Fibroblast of the conjunctiva (primary cell): Measurements from ENCODE around the gene NUP205.
A peak's percentile ranks its signal among the peaks of the same experiment; 100 is the strongest.

Experiments used
- DNase-seq: peaks from one replicate; pipeline ENCODE4 v3.0.0-alpha.2; 2010; ENCODE audit warnings: low read depth

Gene NUP205, protein sequence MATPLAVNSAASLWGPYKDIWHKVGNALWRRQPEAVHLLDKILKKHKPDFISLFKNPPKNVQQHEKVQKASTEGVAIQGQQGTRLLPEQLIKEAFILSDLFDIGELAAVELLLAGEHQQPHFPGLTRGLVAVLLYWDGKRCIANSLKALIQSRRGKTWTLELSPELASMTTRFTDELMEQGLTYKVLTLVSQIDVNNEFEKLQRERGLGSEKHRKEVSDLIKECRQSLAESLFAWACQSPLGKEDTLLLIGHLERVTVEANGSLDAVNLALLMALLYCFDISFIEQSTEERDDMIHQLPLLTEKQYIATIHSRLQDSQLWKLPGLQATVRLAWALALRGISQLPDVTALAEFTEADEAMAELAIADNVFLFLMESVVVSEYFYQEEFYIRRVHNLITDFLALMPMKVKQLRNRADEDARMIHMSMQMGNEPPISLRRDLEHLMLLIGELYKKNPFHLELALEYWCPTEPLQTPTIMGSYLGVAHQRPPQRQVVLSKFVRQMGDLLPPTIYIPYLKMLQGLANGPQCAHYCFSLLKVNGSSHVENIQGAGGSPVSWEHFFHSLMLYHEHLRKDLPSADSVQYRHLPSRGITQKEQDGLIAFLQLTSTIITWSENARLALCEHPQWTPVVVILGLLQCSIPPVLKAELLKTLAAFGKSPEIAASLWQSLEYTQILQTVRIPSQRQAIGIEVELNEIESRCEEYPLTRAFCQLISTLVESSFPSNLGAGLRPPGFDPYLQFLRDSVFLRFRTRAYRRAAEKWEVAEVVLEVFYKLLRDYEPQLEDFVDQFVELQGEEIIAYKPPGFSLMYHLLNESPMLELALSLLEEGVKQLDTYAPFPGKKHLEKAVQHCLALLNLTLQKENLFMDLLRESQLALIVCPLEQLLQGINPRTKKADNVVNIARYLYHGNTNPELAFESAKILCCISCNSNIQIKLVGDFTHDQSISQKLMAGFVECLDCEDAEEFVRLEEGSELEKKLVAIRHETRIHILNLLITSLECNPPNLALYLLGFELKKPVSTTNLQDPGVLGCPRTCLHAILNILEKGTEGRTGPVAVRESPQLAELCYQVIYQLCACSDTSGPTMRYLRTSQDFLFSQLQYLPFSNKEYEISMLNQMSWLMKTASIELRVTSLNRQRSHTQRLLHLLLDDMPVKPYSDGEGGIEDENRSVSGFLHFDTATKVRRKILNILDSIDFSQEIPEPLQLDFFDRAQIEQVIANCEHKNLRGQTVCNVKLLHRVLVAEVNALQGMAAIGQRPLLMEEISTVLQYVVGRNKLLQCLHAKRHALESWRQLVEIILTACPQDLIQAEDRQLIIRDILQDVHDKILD (N-terminal part only)

DNA sequence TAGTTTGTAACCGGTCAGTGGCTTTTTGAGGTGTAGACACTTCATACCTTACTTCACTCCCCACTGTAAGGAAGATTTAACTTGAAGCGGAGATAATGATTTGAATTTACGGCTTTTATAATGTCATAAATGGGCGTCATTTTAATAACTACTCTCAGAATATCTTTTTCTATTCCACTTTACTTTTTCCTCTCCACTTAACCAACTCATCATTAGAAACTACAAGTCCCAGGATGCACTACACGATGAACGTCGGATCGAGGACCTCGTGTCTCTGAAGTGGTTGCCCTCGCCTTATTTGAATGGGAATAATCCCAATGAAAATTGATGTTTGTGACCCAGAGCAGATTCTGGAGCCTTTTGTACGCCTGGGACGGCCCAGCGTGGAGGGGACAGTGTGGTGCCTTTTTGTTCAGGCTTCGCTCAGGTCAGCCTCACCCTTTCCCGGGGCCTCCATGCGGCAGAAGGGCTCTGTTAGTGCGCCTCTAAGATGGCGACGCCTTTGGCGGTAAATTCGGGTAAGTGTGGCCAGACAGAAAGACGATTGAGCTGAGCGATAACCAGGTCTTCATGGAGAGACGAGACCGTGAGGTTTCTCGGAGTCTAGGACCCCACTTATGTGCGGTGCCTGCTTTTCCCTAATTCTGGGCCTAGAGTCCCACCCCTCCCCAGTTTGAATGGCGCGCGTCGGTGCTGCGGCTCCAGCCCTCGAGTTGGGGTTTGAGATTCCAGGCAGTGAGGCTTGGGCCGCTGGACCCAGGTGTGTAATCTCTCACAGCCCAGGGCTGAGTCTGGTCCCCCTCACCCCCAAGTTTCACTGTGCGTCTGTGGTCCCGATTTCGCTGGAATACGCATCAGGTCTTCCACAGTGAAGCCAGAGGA is at the start of gene NUP205:
Gene NUP205 (plus strand): TSS at position 463 of the 882 bp plus-strand sequence. CDS start 28 bp downstream, at position 491.
- DNase-seq, result peak; percentile 77

DNA sequence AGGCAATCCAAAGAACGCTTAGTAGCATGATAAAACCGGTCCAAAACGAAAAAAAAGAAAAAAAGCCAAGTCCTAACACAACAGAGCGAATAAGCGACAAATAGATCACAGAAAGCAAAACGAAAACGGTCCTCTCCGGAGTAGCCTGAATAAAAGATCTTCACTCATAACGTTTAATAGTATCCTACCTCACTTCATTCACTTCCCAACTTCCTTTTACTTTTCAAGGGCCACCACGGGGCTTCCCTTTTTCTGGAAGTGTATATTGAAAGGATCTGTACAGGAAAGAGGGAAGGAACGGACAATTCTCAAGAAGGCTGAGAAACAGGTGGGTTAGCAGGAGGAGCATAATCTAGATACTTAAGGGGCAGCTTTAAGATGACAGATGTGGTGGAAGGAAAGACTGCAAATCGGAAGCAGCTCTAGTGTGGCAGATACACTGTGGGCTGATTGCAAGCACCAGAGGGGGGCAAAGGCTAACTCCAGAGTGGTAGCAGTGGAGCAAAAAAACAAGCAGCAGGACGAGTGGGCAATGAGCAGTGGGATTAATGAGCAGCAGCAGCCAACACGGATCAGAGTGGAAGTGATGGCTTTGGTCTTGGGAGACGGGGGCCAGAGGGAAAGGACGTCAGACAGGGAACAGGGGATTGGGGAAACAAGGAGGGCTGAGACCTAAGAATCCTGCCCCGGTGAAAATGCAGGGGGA is 48.7 kb upstream of the NUP205 start:
- DNase-seq, result no peak

DNA sequence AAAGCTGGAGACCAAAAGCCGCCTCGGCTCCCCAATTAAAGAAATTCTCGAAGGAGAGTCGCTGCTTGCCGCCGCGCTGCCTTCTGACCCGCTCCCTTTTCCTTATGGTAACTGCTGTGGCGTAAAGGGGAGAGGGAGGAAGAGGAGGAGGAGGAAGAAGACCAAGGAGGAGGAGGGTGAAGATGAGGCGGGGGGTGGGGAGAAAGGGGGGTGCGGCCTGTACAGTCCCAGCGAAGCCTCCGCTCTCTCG is 48.2 kb upstream of the NUP205 start:
- DNase-seq, result peak; percentile 48

DNA sequence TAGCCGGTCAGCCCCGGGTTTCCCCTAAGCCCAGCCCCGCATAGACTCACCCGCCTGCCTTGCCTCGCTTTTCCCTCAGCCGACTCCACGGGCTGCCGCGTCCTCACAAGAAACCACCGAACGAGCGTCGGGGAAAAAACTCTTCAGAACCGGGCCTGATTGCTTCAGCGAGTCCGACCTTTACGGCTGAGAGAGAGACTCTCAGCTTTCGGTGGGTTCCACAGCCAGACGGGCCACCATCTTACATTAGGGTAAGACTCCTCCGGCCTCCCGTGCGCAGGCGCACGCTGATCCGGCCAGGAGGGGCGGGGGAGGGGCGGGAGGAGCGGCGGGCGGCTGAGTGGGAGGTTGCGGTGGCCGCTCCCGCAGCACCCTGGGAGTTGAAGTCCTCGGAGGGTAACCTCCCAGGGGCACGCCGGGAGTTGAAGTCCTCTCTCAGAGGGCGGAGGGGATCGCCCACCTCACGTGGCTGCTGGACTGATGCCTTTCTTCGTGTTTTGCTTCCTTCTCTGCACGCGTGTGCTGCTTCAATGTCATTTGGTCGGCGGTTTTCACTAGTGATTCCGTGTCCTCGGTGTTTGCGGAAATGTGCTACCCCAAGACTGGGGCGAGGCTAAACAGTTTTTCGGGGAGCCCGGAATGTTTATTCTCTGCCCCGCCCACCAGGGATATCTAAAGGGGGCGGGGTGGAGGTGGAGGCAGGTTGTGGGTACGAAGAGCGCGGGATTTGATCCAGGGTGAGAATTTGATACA is 47.7 kb upstream of the NUP205 start, which contains the start of gene CNOT4:
Gene CNOT4 (minus strand): TSS at position 264 of the 753 bp plus-strand sequence. CDS start 71,771 bp downstream, outside the sequence.
- peak; percentile 94 for DNase-seq

DNA sequence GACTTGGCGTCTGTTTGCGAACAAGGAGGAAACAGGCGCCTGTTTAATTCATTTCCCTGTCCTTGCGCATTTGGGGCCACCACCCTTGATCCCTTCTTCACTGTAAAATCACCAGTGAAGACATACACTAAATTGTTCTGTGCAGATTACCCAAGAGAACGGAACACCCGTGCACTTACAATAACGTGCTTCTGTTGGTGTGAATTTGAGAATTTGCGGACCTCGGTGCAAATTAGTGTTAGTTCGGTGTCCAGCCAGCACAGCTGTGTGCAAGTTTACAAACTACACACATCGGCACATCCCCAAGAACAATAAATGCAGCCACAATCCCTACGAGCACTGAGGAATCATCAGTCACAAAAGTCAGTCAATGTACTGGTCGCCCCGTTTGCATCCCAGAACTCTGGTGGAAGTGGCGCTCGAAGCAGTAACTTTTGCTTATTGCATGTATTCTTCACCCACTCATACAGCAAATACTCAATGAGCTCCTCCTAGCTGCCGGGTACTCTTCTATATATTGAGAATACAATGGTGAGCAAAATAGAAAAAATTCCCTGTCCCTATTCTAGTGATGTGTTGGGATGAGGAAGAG is 47.0 kb upstream of the NUP205 start:
- no peak for DNase-seq

DNA sequence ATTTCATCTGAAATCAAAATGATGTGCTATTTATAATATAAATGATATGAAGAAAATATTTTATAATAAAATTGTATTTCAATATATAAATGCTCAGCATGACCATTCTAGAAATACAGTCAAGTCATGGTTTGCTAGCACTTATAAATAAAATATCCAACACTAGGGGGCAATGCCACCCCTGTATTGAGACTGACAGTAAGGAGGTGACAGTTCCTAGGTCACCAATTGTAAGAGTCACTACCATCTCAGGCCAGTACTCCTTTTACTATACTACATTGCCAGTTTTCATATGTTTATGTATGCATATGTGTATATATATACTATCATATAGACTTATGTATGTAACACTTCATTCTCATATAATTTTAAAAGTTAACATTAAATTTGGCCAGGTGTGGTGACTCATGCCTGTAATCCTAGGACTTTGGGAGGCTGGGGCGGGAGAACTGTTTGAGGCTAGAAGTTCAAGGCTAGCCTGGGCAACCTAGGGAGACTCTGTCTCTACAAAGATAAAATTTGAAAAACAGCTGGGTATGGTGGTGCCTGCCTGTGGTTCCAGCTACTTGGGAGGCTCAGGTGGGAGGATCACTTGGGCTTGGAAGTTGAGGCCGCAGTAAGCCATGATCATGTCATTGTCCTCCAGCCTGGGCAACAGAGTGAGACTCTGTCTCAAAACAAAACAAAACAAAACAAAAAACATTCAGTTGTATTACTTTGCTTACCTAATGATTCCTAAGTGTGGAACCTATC is 45.4 kb upstream of the NUP205 start:
- DNase-seq, result no peak

DNA sequence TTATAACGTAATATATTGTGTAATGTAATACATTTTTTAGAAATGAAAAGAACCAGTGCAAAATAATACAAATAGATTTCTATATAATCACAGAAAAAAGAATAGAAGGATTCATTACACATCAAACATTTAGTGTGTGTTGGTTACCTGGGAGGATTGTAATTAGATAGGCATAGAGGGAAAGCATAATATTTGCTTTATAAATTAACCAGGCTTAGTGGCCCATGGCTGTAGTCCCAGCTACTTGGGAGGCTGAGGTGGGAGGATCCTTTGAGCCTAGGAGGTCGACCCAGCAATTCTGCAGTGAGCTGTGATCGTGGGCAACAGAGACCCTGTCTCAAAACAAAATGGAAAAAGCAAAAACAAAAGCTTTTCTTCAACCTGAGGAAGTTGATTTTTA is 42.9 kb upstream of the NUP205 start:
- no peak for DNase-seq

DNA sequence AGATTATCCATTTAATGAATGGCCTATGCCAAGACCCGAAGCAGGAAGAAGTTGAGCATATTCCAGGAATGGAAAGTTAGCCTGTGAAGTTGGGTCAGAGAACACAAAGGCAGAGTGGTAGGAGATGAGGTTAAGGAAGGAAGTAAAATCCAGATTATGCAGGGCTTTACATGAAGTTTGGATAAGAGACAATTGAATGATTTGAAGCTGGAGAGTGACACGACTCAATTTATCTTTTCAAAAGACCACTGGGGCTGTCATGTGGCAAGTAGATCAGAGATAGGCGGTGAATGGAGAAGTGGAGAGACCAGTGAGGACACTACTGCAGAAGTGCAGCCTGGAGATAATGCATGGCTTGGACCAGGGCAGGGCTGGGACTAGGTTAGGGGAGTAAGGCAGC is 40.7 kb upstream of the NUP205 start:
- DNase-seq, result no peak

DNA sequence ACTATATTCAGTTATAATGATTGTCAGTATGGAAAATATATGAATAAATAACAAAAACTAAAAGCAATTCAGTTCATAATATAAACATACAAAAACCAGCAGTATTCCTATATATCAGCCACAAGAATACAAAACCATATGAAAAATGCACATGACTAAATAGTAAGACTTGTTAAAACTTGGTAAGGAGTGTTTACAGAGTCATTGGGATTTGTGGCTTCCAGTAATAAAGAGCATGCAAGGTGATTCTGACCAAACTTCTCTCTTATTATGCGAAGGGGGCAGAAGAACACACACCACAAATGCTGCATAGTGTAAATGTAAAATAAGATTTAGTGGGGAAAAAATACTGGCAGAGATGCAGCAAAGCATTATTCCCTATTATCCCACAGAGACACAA is 39.0 kb upstream of the NUP205 start:
- no peak for DNase-seq

DNA sequence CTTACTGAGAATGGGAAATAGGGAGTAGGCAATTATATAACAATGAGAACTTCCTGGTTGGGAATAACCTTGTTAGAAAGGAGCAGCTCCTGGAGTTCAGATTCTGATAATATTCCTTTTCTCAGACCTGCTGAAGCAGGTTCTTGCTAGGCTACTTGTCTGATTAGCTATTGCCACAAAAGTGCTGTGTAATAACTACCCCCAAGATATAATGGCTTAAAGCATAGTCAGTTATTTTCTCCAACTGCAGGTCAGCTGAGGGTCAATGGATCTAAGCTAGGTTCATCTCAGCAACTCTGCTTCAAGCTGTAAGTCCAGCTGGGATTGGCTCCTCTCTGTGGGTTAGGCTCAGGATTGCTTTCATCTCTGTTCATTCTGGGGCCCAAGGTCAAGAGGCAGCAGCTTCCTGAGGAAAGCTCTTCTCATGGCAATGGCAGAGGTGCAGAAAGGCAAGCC is 38.5 kb upstream of the NUP205 start:
- DNase-seq, result no peak

DNA sequence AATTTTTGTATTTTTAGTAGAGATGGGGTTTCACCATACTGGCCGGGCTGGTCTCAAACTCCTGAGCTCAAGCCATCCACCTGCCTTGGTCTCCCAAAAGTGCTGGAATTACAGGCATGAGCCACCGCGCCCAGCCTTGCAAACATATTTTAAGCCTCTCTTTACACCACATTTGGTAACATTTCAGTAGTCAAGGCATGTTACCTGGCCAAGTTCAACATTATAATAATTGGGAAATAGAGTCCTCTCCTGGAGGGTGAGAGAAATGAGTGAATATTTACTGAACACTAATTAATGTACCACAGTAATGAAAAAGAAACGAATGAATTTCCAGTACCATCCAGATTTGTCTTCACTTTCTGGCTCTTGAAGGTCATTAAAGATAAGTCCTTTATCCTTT is 37.8 kb upstream of the NUP205 start:
- DNase-seq, result no peak

DNA sequence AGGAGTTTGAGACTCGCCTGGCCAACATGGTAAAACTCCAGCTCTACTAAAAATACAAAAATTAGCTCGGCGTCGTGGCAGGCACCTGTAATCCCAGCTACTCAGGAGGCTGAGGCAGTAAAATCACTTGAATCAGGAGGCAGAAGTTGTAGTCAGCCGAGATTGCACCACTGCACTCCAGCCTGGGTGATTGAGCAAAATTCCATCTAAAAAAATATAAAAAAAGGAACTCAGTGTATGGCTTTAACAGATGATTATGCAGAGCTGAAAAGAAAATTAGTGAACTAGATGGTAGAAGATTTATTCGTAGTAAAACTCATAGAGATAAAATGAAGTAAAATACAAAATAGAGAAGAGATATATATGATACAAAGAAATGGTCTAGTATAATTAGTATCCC is 35.2 kb upstream of the NUP205 start:
- DNase-seq, result no peak

DNA sequence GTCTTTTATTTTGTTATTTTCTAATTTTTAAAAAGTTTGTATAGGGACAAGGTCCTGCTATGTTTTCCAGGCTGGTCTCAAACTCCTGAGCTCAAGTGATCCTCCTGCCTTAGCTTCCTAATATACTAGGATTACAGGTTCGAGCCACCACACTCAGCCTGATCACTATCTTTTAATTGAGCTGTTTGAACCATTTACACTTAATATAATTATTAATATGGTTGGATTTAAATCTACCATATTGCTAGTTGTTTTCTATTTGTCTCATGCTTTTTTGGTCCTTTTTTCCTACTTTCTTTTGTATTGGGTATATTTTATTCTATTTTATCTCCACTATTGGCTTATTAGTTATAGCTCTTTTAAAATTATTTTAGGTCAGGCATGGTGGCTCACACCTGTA is 34.6 kb upstream of the NUP205 start:
- no peak for DNase-seq

DNA sequence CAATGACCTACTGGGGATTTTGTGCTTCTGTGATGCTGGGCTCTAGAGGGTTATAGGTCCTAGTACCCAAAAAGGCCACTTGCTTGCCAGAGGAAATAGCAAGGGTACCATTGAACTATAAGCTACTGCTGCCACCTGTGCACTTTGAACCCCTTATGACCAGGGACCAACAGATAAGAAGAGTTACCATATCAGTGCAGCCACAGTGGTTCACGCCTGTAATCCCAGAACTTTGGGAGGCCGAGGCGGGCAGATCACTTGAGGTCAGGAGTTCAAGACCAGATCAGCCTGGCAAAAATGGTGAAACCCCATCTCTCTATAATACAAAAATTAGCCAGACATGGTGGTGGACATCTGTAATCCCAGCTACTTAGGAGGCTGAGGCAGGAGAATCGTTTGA is 32.3 kb upstream of the NUP205 start:
- DNase-seq, result no peak

DNA sequence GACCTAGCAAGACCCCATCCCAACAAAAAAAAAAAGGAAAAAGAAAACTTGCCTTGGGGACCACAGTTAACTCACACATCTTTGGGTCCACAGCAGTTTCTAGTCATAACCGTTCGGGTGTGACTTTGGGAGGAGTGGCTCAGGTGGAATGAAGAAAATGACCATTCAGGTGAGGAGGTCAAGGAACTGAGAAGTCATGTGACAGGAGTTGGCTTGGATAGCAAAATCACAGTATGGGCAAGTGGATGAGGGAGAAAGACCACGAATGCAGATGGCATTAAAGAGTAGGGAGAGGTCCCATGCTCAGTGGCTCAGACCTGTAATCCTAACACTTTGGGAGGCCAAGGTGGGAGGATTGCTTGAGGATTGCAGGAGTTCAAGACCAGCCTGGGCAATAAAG is 30.7 kb upstream of the NUP205 start:
- DNase-seq, result no peak

DNA sequence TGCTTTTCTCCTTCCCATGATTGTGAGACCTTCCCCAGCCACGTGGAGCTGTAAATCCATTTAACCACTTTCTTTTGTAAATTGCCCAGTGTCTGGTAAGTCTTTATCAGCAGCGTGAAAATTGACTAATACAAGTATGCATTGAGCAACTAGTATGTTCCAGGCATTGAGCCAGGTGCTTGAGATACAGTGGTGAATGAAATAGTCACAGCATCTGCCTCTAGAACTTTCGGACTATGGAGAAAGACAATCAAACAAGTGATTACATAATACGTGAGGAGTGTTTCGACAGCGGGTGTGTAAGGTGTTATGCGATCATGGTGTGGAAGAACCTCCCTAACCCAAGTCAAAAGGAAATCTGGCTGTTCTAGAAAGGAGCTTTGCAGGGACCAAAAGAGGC is 21.6 kb upstream of the NUP205 start:
- no peak for DNase-seq

DNA sequence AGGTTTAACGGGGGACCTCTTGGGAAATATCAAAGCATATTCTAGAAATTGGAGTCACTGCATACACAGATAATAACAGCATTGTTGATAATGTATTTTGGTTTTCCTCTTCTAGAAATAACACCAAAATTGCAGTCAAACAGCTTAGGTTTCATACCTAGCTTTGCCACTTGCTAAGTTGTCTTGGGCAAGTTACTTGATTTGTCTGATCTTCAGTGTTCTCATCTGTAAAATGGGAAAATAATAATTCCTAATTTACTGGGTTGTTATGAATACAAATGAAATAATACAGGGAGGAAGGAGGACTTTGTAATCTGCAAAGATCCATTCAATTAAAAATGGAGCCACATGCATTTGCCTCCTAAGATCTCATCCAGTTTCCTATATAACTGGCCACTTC is 20.3 kb upstream of the NUP205 start:
- DNase-seq, result no peak

DNA sequence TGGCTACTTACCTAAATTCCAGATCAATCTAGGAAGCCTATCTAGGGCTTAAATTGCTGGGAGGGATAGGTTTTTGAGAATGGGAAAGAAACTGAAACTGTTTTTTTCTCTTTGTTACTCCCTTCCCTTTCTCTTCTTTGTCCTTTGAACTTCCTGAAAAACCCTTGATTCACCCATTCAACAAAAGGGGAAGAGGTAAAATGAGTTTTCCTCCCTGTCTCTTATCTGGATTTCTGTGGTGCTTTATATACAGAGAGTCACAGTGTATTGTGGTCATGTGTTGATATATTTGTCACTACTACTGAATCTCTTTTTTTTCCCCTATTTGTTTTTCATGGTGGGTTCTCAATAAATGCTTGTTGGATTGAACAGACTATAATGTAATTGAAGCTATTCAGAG is 19.8 kb upstream of the NUP205 start:
- no peak for DNase-seq

DNA sequence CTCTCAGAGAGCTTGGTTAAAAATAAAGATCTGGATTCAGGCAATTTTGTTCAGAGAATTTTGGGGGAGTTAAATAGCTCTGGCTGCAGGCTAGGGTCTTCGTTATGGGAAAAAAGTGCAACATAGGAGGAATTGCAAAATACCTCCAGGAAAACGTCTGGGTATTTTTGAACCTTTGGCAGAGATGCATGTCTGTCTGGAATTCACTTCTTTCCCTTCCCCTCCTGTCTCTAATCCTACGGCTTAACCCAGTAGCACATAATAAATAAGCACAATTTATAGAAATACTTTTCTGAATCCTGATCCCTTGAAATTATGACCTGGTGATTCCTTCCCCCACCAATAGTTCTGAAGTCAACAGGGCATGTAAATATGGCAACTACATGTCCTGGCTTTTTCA is 19.3 kb upstream of the NUP205 start:
- DNase-seq, result no peak
